Measurements from ENCODE around the gene CFAP300.

Gene CFAP300

DNA sequence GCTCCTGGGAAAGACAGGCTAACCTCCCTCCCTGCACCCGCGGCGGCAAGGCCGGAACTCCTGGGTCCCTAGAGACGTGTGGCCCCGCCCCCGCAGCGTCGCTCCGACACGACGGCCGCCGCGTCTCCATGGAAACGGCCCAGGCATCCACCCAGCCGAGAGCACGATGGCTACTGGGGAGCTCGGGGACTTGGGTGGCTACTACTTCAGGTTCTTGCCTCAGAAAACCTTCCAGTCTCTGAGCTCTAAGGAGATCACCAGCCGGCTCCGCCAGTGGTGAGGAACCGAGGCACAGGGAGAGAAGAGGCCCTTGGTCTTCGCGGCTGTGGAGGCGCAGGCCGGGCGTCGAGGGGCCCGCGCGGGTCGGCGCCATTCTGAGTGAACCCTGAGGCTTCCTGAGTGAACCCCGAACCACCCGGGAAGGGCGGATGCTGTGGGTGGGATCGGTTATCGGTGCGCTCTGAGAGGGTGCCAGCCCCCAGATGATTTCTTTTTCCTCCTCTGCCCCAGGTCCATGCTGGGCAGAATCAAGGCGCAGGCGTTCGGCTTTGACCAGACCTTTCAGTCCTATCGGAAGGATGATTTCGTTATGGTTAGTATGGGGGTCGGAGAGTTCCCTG, at the start of gene CFAP300:
Gene CFAP300, plus strand, starts transcription at position 133 of the 620 bp plus-strand sequence. Its CDS starts 34 bp downstream, at position 167.
- DNase-seq, result no peak

DNA sequence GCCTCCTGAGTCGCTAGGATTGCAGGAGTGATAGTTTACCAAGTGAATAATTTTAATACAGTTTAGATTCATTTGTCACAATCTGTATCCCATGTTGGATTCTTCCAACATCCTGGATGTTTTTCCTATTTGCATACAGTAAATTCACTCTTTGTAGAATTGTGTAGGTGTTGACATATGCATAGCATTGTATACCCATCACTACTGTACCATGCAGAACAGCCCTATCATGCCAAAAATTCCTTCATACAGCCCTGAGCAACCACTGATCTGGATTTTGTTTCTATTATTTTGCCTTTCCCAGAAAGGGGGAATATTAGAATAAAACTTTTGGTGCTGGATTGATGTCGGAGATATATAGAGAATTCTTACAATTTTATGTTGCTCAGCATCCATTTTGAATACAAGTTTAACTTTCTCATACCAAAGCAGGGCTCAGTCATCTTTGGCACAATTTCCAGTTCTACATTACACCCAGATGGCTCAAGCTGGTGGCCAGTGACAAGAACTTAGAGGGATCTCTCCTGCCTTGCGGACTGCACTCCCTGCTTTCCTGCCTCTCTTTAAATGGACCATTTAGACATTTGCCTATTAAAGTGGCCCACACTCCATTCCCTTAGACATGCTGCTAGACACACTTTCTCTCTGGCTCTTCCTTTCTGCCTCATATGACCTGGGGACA, 45.4 kb upstream of the CFAP300 start:
- DNase-seq, result no peak

DNA sequence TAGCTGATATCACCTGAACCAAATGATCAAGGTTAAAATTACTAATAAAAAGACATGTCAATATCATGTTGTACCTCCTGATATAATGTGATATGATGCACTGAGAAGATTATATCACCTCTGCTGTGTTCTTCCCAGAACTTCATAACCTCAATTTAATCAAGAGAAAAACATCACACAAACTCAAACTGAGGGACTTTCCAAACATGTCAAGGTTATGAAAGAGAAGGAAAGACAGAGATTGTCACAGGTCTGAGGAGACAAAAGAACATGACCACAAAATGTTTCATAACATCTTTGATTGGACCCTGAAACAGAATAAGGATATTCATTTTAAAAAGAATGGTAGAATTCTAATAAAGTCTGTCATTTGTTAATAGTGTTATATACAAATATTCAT, 43.0 kb upstream of the CFAP300 start:
- DNase-seq, result no peak

DNA sequence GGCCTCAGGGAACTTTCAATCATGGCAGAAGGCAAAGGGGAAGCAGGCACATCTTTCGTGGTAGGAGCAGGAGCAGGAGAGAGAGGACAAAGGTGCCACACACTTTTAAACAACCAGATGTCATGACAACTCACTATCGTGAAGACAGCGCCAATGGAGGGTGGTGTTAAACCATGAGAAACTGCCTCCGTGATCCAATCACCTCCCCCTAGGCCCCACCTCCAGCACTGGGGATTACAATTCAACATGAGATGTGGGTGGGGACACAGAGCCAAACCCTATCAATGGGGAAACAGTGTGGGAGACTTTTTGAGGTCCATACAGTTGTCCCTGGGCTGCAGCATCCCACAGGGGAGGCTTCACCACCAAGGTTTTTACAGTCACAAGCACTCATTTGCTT, 41.9 kb upstream of the CFAP300 start:
- no peak for DNase-seq

DNA sequence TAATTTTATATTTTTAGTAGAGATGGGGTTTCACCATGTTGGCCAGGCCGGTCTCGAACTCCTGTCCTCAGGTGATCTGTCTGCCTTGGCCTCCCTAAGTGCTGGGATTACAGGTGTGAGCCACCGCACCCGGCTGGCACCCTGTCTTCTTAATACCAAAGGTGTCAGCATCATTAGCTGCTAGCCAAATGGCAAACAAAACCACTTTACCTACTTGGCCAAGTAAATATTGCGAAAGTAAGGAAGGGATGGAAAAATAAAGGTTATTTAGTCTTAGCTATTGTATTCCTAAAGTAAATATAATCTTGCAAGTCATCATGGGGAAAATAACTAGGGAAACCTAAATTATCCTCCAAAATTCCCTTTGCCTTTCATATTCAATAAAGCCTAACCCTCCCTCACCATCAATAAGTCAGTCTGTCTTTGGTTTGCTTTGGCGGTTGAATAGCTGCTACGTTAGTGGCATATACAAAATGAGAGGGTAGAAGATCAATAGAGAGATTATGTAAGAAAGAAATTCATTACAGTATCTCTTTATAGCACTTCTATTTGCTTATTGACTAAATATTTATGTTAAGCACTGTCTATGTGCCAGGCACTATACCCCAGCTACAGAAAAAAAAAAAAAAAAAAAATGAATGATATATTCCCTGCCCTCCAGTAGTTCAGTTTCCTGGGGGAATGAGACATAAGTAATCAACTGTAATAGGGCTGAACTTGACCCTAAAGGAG, 40.2 kb upstream of the CFAP300 start:
- DNase-seq, result no peak

DNA sequence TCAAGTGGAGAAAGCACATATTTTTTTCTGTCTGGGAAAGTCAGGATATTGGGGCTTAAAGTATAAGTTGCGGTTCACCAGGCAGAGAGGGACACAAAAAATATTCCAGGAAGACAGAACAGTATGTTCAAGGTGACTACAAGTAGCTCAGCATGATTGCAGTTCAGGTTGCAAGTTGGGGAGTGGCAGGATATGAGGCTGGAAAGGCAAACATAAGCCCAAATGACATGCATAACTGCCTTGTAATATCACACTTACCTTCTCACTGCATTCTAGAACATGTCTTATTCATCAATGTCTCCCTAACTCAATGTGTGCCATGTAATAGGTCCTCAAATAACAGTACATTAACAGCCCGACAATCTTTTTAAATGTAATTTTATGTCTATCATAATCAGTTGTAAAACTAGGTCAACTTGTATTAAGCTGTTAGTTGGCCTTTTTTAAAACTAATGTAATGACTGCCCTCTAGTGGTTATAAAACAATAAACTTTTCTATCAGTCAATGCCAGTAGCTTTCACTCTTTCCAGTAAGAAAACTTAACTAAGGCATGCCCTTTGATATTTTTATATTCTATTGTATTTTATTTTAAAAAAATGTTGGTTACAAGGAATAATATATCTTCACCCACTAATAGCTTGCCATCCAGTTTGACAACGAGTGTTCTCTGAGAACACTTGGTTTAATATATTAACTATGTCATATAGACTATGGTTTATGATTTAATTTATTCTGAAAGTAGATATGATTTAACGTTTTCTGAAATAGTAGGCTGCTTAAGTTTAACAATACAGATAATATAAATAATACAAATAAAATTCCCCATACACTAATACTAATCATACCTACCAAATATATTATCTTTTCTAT, 39.4 kb upstream of the CFAP300 start:
- DNase-seq, result peak; percentile 21

DNA sequence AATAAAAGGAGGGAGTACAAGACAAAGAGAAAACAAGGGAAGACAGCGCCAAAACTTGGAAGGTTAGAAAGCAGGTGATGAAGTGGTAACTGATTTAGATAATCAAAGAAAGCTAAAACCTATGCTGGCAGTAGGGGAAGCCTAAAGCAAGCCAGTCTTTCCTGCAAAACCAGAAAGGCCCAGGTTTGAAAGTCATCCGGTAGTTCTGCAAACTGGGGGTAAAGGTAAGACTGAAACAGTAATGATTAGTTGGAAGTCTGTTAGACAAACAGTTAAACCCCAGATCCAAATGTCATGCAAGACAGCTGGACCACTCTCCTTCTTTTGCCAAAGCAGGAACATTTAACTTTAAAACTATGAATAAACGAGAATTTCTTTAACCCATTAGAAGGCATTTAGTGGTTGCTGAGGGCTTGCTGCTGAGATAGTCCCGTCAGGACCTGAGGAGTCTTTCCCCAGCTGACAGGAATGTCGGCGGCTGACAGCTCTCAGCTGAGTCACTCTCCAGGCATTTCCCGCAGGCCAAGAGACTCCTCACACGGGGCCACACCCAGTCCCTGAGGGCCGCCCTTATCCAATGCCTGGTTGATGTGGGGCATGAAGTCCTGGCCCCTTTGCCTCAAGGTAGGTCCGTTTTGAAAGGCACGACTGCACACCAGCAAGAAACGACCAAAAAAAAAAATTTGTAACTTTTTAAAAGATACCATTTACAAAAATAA, 36.3 kb upstream of the CFAP300 start:
- no peak for DNase-seq

DNA sequence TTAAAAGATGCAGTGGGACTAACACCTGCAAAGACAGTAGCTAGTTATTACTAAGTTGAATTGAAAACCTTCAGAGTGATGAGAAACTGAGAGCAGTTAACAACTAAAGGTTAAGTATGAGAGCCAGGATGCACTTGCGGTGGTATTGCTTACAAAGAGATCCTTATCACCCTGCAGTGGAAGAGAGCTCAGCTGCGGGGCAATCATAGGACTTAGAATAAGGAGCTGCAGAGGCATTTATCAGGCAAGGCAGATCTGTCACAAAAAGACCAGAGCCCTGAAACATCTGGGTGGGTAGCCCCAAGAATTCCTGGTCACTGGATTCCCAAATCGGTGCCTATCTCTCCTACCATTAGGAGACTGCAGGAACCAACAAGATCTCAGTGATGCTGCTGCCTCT, 34.3 kb upstream of the CFAP300 start:
- no peak for DNase-seq

DNA sequence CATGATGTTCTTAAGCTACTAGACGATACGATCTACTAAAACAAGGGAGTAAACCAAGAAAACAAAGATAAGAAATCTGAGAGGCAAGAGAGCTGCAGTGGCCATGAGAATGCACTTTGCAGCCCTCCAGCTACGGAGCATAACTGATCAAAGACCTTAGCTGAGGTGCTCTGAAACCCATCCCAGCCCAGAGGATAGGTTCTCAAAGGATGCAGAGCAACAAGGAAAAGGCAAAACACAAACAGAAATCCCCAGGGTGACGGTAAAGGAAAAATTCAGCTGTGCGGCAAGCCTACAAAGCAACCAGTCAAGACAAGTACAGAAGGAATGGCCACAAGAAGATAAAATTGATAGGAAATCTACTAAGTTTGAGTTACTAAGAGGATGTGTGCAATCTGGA, 32.5 kb upstream of the CFAP300 start:
- no peak for DNase-seq

DNA sequence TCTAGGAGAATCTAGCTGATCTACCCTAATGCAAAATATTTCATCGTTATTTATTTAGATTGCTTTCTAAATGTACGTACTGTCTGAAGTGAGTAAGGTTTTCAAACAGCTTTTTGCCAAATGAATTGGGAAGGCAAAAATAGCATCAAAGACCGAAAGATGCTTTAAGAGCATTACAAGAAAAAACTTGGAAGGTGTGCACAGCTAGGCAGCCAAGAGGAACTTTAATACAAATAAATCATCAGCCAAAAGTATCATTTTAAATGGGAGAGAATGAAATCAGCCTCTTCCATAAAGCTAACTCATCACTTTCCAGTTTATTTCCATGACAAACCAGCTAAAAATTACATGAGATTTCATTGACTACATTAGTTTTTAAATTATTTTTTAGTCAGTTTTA, 30.2 kb upstream of the CFAP300 start:
- DNase-seq, result no peak

DNA sequence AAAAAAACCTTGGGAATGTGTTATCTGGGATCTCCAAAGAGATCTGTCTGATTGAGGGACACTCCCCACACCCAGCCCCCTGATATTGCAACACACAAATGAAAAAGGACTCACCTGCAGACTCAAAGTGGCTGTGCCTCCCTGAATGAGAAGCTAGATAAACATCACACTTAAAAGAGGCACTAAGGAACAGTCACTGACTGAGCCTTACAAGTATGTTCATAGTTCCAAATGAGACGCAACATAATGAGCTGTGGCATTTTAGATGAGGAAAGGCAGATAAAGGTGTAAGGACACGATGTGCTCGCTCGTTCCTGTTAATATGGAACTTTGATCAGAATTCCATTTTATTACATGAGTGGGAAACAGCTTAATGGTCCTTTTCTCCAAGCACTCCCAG, 21.0 kb upstream of the CFAP300 start:
- DNase-seq, result no peak

DNA sequence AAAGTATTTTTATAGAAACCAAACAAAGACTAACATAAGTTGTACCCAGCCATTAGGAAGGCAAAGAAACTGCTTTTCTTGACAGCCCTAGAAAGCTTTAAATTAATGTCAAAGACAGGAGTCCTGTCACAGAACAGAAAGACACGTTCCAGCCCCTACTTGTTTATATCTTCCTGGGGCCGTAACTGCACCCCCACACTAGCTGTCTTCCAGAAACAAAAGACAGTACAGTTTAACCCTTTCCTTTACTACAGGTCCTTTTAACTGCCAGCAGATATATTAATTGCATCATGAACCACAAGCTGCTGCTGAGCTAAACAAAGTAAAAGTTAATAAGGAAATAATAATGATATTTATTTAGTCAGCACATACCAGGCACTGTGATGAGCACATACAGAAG, 20.3 kb upstream of the CFAP300 start:
- DNase-seq, result no peak

DNA sequence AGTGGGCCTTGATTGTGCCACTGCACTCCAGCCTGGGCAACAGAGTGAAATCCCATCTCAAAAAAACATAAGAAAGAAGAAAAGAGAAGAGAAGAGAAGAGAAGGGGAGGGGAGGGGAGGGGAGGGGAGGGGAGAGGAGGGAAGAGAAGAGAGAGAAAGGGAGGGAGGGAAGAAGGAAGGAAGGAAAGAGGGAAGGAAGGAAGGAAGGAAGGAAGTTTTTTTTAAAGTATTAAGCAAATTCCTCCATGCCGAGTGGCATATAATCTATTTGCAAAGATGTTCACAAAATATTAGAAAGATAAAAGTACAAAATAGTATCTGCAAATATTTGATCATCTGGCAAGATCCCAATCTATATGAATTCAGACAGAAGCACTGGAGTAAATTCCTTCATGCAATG, 10.5 kb upstream of the CFAP300 start:
- no peak for DNase-seq

DNA sequence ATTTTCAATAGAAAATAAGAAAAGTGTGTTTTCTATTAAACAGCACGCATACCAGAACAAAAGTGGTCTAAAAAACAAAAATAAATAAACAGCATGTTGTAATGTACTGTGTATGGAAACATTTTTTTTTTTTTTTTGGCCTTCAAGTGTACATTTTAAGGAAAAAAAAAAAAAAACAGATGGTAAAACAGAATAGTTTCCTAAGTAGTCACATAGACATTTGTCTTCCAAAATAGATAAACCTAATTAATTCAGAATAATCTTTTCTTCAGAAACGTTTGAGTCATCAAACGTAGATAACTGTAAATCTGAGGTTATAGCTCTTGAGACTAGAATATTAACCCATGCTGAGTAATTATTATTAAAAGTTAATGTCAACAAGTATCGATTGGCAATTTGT, 396 bp upstream of the CFAP300 start:
- no peak for DNase-seq

DNA sequence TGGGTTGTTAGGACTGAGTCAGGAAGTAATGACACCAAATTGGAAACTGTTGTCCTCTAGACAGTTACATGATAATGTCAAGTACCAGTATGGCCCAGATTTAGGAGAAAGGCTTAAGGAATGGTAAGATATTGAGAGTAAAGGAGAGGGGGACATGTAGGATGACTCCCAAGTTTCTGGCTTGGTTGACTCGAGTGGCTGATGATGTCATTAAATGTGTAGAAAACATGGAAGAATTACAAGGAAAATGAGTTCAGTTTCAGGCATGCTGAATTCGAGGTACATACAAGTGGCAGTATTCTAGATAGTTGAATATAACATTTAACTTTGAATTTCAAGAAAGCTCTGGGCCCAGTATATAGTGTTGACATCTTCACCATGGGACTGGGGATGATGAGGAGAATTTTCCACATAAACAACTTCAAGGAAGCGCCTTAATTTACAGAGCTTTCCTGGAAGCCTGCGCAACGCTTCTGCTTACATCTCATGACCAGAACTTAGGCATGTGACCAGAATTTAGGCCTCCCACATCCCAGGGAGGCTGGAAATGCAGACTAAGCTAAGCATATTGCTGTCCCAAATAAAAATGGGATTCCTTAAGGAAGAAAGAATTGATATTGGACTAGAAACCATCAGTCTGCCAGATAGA, 3.8 kb downstream of the CFAP300 start:
- no peak for DNase-seq

DNA sequence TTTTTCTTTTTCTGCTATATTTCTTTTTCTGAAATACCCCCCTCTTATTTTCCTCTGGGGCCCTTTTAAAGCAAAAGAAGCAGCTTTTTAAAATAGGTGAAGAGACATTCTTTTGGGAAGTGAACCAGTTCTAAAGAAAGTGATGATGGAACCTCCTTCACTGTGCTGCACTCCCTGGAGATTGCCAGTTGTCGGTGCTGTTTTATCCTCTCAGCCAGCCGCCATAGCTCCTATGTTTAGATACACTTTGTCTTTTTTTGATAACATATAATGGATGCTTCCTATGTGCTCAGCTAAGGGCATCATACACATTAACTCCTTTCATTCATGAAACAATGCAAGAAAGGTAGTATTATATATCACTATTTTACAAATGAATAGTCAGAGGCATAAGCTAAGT, 14.0 kb downstream of the CFAP300 start:
- no peak for DNase-seq

DNA sequence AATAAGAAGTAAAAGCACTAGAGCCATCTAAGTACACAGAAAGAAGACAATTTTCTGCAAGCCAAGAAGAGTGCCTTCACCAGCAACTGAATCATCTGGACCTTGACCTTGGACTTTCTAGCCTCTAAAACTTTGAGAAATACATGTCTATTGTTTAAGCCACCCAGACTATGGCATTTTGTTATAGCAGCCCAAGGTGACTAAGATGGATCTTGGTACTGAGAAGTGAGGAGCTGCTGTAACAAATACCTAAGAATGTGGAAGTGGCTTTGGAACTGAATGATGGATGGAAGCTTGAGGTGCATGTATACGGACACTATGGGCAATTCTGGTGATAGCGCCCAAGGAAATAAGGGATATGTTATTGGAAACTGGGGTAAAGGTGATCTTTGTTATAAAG, 14.9 kb downstream of the CFAP300 start:
- DNase-seq, result no peak

DNA sequence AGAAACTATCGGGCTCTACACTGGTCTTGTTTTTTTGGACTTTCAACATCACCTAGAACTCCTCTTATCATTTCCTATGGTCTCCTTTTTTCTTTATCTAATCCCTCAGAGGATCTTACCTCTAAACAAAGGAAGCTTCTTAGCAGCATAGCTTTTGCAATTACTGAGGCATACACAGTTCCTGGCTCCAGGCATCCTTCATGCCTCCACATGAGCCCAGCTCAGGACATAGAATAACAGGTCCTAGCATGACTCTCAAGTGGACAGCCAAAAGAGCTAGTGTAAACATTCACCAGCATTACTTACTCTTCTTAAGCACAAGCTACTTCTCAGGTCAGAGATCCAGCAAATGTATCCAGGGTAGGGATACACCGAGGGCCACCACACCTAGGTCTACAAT, 17.1 kb downstream of the CFAP300 start:
- DNase-seq, result no peak

DNA sequence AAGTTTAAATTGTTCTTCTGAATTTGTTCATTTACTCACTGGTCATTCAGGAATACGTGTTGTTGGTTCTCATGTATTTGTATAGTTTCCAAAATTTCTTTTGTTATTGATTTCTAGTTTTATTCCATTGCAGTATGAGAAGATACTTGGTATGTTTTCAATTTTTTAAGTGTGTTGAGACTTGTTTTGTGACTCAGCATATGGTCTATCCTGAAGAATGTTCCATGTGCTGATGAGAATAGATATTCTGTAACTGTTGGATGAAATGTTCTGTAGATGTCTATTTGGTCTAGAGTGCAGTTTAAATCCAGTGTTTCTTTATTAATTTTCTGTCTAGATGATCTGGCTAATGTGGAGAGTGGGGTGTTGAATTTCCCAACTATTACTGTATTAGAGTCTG, 23.5 kb downstream of the CFAP300 start:
- DNase-seq, result no peak

DNA sequence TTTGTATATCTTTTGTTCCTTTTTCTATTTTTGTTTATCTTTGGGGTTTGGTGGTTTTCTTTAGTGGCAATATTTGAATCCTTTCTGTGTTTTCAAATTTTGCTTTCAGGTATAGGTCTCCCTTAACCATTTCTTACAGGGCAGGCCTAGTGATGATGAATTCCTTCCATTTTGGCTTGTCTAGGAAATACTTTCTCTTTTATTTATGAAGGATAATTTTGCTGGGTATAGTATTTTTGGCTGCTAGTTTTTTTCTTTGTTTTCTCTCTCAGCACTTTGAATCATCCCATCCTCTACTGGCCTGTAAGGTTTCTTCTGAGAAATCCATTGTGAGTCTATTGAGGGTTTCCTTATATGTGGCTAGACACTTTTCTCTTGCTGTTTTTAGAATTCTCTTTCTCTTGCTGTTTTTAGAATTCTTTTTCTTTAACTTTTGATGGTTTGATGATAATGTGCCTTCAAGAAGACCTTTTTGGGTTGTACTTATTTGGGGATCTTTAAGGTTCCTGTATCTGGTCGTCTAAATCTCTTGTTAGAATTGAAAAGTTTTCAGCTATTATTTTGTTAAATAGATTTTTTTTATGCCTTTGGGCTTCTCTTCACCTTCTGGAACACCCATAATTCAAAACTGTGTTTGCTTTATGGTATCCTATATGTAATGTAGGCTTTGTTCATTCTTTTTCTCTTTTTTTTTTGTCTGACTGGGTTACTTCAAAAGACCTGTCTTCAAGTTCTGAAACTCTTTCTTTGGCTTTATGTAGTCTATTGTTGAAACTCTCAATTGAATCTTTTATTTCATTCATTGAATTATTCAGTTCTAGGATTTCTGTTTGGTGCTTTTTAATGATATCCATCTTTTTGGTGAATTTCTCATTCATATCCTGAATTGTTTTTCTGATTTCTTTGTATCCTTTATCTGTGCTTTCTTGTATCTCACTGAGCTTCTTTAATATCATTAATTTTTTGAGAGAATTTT, 24.5 kb downstream of the CFAP300 start:
- no peak for DNase-seq

DNA sequence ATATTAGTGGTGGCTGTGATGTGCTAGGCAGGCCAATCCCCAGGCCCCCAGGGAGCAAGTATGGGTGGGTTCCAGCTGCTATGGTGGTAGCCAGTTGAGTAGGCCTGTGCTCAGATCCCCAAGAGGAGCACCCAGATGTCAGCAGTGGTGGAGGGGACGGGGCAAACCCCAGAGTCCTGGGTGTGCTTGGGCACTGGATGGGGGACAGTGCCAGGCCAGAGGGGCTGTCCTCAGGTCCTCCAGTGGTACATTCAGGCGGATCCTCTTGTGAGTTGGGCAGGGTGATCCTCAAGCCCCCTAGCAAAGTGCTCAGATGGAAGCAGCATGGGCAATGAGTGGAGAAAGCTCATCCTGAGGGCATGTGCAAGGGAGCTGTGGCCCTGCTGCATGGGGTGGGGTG, 26.0 kb downstream of the CFAP300 start:
- no peak for DNase-seq
